Osteoblast (primary cell): ENCODE measurements around the gene PRPH2. TPM values are rescaled to one million over a fixed set of nuclear protein-coding genes. Genes with fewer than 3 reads are reported as not detected.
A peak's percentile ranks its signal among the peaks of the same experiment; 100 is the strongest.

Source experiments
- DNase-seq: peaks from one replicate; pipeline ENCODE4 v3.0.0; 2011; ENCODE audit warnings: low spot score, mixed read lengths; ENCODE audit not compliant: insufficient read length; ENCODE audit errors: missing footprints
- H2AFZ ChIP-seq: 2 replicates; pipeline ENCODE4 v1.6.0; 2011; ENCODE audit warnings: mild to moderate bottlenecking, low read length
- H3K27ac ChIP-seq: 2 replicates; pipeline ENCODE4 v1.5.1; 2011; ENCODE audit warnings: mild to moderate bottlenecking, low read depth, low read length, moderate library complexity
- H3K27me3 ChIP-seq: 2 replicates; pipeline ENCODE4 v1.6.0; 2012; ENCODE audit warnings: mild to moderate bottlenecking, control low read depth, inconsistent platforms, low read length, moderate library complexity; ENCODE audit not compliant: insufficient read depth
- H3K36me3 ChIP-seq: 2 replicates; pipeline ENCODE4 v1.5.1; 2011; ENCODE audit warnings: mild to moderate bottlenecking, low read length, control low read depth, moderate library complexity; ENCODE audit not compliant: insufficient read depth
- H3K4me1 ChIP-seq: 2 replicates; pipeline ENCODE4 v1.5.1; 2011; ENCODE audit warnings: mild to moderate bottlenecking, low read length, control low read depth, moderate library complexity; ENCODE audit not compliant: insufficient read depth
- H3K4me2 ChIP-seq: 2 replicates; pipeline ENCODE4 v1.6.0; 2011; ENCODE audit warnings: mild to moderate bottlenecking, low read length; ENCODE audit not compliant: insufficient read depth
- H3K4me3 ChIP-seq: fragments of 200-600 bp; sonication (generic); 3 replicates; pipeline ENCODE4 v1.5.1; 2012; ENCODE audit warnings: mild to moderate bottlenecking, low read length, inconsistent platforms; ENCODE audit not compliant: insufficient read depth
- H3K79me2 ChIP-seq: 2 replicates; pipeline ENCODE4 v1.6.0; 2012; ENCODE audit warnings: mild to moderate bottlenecking, low read length, control low read depth, inconsistent platforms; ENCODE audit not compliant: insufficient read depth
- H3K9me3 ChIP-seq: 2 replicates; pipeline ENCODE4 v1.5.1; 2011; ENCODE audit warnings: low read depth, low read length, control low read depth
- H4K20me1 ChIP-seq: 2 replicates; pipeline ENCODE4 v1.6.0; 2012; ENCODE audit warnings: mild to moderate bottlenecking, low read length, control low read depth; ENCODE audit not compliant: insufficient read depth
- CTCF ChIP-seq: IDR thresholded peaks from 2 replicates; pipeline ENCODE4 v1.5.1; 2011; ENCODE audit warnings: mild to moderate bottlenecking, low read depth, low read length, moderate library complexity; ENCODE audit errors: extremely low read depth
- total RNA-seq: library from RNA; depleted of rRNA; stranded (reverse); fragments of >200 nt; gene quantifications from 2 replicates; pipeline ENCODE4 v1.2.3, GENCODE V29; 2012

The PRPH2 gene
- total RNA-seq, 1 donor = 3.3 TPM

GRCh38 chr6:42714098-42714761 lies 8.2 kb downstream of the PRPH2 start:
- H3K27me3 ChIP-seq = no peaks in the 10 kb centered on the region
- H3K9me3 ChIP-seq = peaks cover 6% of the 10 kb centered on the region
- H4K20me1 ChIP-seq = no peaks in the 10 kb centered on the region
- H3K4me1 ChIP-seq = no peaks in the 10 kb centered on the region
- TF ChIP-seq CTCF = no peak
- no peak for DNase-seq
- no peak overlapping the region for H3K4me3 ChIP-seq
- H2AFZ ChIP-seq = no peak overlapping the region
- H3K4me2 ChIP-seq = no peak overlapping the region
- H3K36me3 ChIP-seq = no peaks in the 10 kb centered on the region
- no peak overlapping the region for H3K27ac ChIP-seq
- H3K79me2 ChIP-seq = no peaks in the 10 kb centered on the region

- Histone ChIP-seq H3K4me3 (no peak overlapping the region), H3K9me3 (peaks cover 6% of the 10 kb centered on the region), H3K27ac (no peak overlapping the region), H2AFZ (no peak overlapping the region), H3K27me3 (no peaks in the 10 kb centered on the region), H3K79me2 (no peaks in the 10 kb centered on the region), H3K4me2 (no peak overlapping the region), H3K36me3 (no peaks in the 10 kb centered on the region), H4K20me1 (no peaks in the 10 kb centered on the region), H3K4me1 (no peaks in the 10 kb centered on the region)
- TF ChIP-seq CTCF = no peak
- no peak for DNase-seq
Observed at GRCh38 chr6:42711930-42712329, 10.5 kb downstream of the PRPH2 start.

DNA sequence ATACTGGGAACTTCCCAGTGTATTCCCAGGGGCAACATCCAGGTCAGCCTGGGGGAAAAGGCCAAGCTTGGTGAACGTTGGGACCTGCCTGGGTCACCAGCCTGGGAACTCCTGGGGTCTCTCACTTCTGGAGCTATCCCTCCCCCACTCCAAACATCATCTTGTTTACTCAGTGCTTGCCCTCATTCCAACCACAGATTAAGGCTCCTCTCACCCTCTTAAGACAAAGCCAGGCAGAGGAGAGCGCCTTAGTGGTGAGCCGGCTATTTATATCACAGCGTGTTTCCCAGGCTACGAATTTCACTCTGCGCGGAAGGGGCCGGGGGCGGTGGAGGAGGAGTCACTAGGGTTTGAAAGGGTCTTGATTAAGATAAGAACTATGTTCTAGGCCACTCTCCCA lies 12.1 kb downstream of the PRPH2 start:
- no peak overlapping the region for H3K4me2 ChIP-seq

GRCh38 chr6:42709871-42710270 lies 12.5 kb downstream of the PRPH2 start:
- no peak overlapping the region for H3K4me3 ChIP-seq
- no peak overlapping the region for H3K4me2 ChIP-seq
- H3K79me2 ChIP-seq = no peaks in the 10 kb centered on the region
- peaks cover 6% of the 10 kb centered on the region for H3K9me3 ChIP-seq
- H3K4me1 ChIP-seq = no peaks in the 10 kb centered on the region
- H3K36me3 ChIP-seq = no peaks in the 10 kb centered on the region
- TF ChIP-seq CTCF = no peak
- H2AFZ ChIP-seq = no peak overlapping the region
- H3K27me3 ChIP-seq = no peaks in the 10 kb centered on the region
- no peaks in the 10 kb centered on the region for H4K20me1 ChIP-seq
- DNase-seq = no peak
- H3K27ac ChIP-seq = no peak overlapping the region

More for the DNA sequence above, 12.1 kb downstream of the PRPH2 start:
- Histone ChIP-seq H3K4me3 (no peak overlapping the region), H3K36me3 (no peaks in the 10 kb centered on the region), H2AFZ (no peak overlapping the region), H4K20me1 (no peaks in the 10 kb centered on the region), H3K9me3 (peaks cover 6% of the 10 kb centered on the region), H3K27me3 (no peaks in the 10 kb centered on the region), H3K27ac (no peak overlapping the region), H3K79me2 (no peaks in the 10 kb centered on the region), H3K4me1 (no peaks in the 10 kb centered on the region)
- no peak for TF ChIP-seq CTCF
- peak; percentile 51 for DNase-seq
